Stimulated activated CD8-positive, alpha-beta memory T cell treated with anti-CD3 and anti-CD28 coated beads, Interleukin-12 subunit alpha, Interleukin-12 subunit beta, amount 100 ng/mL, for 4 hours (primary cell): ENCODE measurements around the gene IMPDH2.
A peak's percentile ranks its signal among the peaks of the same experiment; 100 is the strongest.

ENCODE experiments used
- DNase-seq: peaks from one replicate; pipeline ENCODE4 v3.0.0-alpha.2; 2020; ENCODE audit warnings: low read depth

The IMPDH2 gene

GRCh38 chr3:49005998-49006397 lies 23.2 kb downstream of the IMPDH2 start:
- DNase-seq: no peak

GRCh38 chr3:49005303-49005680 lies 23.9 kb downstream of the IMPDH2 start:
- no peak for DNase-seq

DNA sequence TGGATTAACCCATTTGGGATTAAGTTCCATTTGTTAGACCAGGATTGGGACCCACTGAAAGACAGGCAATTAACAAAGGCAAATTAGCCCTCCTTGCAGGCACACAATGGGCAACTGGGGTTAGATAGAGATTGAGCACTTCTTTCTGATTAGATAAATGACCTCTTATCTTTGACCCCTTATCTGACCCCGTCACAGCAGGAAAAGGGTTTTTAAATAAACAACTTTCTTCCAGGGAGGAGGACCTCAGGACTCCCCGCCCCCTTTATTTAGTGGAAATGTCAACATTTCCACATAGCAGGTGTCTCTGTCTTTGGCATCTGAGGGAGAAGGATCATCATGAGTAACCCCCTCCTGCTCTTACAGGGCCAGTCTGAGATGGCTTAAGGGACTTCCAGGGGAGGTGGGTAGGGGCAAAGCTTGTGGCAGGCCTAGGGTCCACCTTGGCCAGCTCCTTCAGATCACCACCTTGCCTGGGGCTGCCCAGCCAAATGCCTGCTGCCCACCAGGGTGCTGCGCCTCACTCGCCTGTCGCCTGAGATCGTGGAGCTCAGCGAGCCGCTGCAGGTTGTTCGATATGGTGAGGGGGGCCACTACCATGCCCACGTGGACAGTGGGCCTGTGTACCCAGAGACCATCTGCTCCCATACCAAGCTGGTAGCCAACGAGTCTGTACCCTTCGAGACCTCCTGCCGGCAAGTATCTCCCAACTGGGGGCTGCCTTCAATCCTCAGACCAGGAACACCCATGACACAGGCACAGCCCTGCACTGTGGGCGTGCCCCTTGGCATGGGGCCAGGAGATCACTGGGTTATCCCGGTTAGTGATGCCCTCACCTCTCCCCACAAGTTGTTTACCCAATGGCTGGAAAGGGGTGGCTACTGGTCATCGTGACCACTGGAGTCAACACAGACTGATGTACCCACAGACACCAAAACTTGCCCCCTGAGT lies 24.6 kb downstream of the IMPDH2 start:
- DNase-seq: no peak

DNA sequence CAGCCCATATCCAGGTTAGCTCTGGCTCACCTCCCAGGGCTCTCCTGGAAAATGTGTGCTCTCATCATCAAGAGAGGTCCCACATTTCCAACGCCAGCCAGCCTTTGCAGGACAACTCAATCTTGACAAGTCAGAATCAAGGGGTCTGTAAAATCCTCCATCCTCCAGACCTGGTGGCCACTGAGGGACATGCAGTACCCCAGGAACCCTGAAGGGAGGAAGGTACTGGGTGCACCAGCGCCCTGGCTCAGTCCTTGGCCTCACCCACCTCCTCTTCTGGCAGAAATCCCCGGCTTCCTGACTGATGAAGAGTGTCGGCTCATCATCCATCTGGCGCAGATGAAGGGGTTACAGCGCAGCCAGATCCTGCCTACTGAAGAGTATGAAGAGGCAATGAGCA lies 28.0 kb downstream of the IMPDH2 start:
- no peak for DNase-seq

DNA sequence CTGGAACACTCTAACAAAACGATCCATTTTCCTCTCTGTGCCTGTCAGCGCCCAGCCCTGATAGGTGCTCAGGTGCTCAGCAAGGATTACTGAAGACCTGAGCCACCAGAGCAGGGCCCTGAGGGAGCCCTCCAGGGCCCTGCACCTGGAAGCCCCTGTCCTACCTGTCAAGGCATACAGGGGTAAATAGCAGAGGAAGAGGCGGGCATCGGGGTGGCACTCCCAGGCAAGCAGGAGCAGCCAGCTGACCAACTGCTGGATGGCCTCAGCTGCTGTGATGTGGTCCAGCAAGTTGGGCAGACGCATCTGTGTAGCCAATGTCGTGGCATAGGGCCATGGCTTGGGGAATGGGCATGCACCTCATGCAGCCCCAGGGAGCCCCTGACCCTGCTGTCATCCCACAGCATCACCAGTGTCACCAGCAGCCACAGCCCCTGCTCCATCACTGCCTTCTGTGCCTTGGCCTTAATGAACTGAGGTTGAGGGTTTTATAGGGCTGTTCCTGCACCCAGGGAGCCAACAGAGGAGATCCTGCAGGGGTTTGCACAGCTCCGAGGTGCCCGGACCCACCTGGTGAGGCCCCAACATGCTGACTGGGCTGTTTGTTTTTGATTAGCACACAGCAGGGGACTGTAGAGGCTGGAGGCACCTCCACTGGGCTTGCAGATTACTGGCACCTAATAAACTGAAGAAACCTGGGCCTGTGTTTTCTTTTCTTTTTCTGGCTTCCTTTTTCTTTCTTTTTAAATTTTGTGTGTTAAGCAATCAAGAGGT lies 29.9 kb downstream of the IMPDH2 start:
- no peak for DNase-seq

- no peak for DNase-seq
Observed at GRCh38 chr3:48997714-48998637, 31.2 kb downstream of the IMPDH2 start.

GRCh38 chr3:48997102-48997635 lies 32.0 kb downstream of the IMPDH2 start:
- DNase-seq: no peak

DNA sequence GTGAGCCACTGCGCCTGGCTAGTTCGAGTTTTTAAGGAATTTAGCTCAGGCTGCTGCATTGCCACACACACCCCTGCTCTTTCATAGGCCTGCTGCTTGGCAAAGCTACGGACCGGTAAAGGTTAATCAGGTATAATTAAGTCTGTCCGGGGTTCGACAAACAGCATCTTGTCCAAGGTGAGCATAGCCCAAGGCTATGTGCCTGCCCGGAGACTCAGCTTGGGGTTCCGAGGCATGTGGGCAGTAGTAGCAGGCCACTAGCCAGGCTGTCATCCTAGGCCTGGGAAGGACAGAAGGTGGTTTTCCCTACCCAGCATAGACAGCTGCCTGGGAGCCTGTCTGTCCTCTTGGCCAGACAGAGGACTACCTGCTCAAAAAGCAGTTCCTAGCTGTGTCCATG lies 32.6 kb downstream of the IMPDH2 start:
- no peak for DNase-seq

DNA sequence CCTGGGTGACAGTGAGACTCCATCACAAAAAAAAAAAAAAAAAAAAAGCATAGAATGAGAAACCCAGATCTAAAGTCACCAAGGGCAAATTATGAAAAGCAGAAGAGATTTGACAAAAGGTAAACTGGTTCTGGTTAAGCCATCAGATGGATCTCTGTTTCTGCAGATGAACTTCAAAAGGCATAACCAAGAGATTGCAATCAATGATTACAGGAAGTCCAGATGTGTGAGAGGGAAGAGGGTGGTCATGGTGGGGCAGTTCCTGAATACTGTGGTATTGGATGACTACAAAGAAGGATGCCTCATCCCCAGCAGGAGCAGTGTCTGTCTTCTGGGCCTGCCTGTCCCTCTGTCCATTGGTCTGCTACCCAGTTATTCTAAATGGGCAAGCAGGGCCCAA lies 35.4 kb downstream of the IMPDH2 start:
- no peak for DNase-seq

DNA sequence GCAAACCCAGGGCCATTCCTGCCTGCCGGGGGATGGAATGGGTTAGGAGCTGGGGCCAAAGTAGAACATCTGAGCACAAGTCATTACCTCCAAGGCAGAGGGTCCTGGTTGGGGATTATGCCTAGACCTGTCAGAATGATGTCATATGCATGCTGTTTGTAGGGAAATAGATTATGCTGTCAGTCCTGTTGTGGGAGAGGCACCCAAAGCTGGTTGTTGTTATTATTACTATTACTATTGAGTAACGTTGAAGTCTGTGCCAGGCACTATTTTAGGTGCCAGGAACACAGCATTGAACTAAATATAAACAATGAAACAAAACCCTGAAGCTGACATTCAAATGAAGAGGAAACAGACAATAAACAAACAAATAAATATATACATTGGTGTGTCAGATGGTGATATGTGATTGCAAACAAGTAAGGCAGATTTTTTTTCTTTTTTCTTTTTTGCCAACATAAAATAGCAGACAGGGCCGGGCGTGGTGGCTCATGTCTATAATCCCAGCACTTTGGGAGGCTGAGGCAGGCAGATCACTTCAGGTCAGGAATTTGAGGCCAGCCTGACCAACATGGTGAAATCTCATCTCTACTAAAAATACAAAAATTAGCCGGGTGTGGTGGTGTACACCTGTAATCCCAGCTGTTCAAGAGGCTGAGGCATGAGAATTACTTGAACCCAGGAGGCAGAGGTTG lies 37.2 kb downstream of the IMPDH2 start:
- no peak for DNase-seq

DNA sequence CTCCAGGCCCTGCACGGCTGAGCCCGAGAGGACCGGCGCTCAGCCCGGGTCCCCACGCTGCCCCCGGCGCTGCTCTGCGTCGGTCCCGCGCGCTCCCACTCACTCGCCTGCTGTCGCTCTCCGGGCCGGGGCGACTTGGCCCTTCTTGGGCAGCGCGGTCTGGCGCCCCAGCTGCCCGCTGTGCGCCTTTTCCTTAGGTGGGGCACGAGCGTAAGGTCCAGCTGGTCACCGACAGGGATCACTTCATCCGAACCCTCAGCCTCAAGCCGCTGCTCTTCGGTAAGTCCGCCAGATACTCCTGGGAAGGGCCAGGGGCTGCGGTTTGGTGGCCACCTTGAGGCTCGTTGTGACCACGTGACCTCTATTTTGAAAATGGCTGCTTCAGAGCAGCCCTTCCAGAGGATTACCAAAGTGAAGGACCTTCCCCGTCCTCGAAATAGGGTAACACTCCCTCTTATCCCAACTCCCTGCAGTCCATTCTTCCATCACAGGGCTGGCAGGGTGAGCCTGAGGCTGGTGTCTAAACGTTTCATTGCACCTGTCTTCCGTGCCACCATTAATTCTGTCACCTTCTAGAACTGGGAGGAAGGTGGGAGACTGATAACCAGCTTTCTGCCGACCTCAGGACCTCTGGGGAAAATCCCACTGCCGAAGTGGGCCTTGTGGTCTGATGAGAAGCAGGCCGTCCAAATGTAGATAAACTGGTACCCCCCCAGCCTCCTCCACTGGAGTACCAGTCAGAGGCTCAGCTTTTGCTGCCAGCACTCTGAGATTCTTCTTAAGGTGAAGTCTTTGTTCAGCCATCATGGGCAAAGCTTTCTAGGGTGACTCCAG lies 38.3 kb downstream of the IMPDH2 start:
- peak; percentile 15 for DNase-seq

GRCh38 chr3:48989796-48990635 lies 39.2 kb downstream of the IMPDH2 start, which contains the start of gene P4HTM:
Gene P4HTM (plus strand): TSS chr3:48990241. CDS start chr3:48990257, 16 bp downstream.
- peak; percentile 78 for DNase-seq

GRCh38 chr3:48989126-48989795 lies 39.9 kb downstream of the IMPDH2 start:
- DNase-seq: no peak

GRCh38 chr3:48985831-48986376 lies 43.3 kb downstream of the IMPDH2 start:
- no peak for DNase-seq

DNA sequence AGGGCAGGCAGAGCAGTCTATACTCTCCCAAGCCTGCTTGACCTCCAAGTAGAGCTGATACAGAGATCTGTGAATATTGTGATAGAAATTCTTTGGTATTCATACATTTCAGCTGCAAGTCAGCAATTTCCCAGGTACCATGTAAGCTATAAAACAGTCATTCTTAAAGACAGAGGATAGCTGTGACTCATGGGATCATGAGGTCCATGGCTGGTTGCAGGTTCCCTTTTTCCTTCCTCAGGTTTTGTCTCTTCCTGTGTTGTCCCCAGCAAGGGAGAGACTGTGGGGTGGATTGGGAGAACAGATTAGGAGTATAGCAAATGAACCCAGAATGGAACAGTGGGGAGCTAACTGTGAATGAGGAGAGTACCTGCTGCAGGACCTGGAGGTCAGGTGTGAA lies 44.5 kb downstream of the IMPDH2 start:
- no peak for DNase-seq

GRCh38 chr3:48983096-48983495 lies 46.1 kb downstream of the IMPDH2 start:
- no peak for DNase-seq

DNA sequence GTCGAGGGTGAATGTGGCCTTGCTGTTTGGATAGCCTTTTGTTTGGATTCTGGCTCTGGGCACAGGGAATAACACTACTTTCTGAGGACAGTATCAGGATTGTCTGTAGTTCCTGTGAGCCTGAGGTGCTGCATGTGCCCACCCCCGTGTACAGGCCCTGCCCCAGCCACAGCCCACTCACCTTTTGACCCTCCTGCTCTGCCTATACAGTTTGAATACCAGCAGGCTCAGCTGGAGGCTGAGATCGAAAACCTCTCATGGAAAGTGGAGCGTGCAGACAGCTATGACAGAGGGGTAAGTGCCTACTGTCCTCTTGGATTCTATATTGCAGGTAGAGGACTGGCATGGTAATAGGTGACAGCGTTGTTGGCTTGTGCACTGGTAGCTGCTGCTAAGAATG lies 46.5 kb downstream of the IMPDH2 start:
- DNase-seq: no peak

- no peak for DNase-seq
Observed at GRCh38 chr3:48982016-48982415, 47.2 kb downstream of the IMPDH2 start.
